A549 (cell line): ENCODE data around the gene CEP126. TPM values are rescaled to one million over a fixed set of nuclear protein-coding genes. Genes with fewer than 3 reads are reported as not detected.

Experiments
- ATAC-seq, 2 experiments: fragments of 200-7000 bp in 1 of 2; fragments of >200 bp in 1 of 2; cut with Nextera tagmentation in 1 of 2; cut with Tn5 transposase in 1 of 2; 3 replicates each; pipeline versions ENCODE4 v1.8.0 to v1.9.1; 2018 to 2020; ENCODE audit warnings: mild to moderate bottlenecking in 1 of 2, moderate library complexity in 1 of 2
- CTCF ChIA-PET: fragments of 300-600 bp; sonication (Branson Sonifier 250); formaldehyde crosslinking; extraction: SDS; loops from one replicate; lab custom pipeline; 2021; ENCODE audit warnings: antibody characterized with exemption, inconsistent platforms; lab: Yijun Ruan, JAX
- POLR2A ChIA-PET: fragments of 350-600 bp; formaldehyde crosslinking; extraction: SDS; loops from one replicate; lab custom pipeline; 2021; ENCODE audit warnings: antibody characterized with exemption, inconsistent platforms; lab: Yijun Ruan, JAX
- DNase-seq, 2 experiments: peaks; one replicate each; pipeline versions ENCODE4 v3.0.0 to v3.0.0-alpha.2; 2011 to 2016; ENCODE audit warnings: low read depth in 1 of 2, low spot score in 1 of 2
- FAIRE-seq: peaks from 2 replicates; lab custom pipeline; 2011; peaks lifted over from hg19 to GRCh38; lab: Jason Lieb, UNC
- H3K27ac ChIP-seq, 2 experiments: fragments of >200 bp; sonication (Bioruptor Twin); formaldehyde crosslinking; 3 replicates each; pipeline ENCODE4 v1.5.1; 2016 to 2017
- H3K4me1 ChIP-seq: fragments of >200 bp; sonication (Bioruptor Twin); formaldehyde crosslinking; 3 replicates; pipeline ENCODE4 v1.6.1; 2016
- H3K4me2 ChIP-seq: fragments of >200 bp; sonication (Bioruptor Twin); formaldehyde crosslinking; 3 replicates; pipeline ENCODE4 v1.6.1; 2016
- H3K4me3 ChIP-seq: fragments of >200 bp; sonication (Bioruptor Twin); formaldehyde crosslinking; 3 replicates; pipeline ENCODE4 v1.5.1; 2016
- H3K9me3 ChIP-seq: fragments of >200 bp; sonication (Bioruptor Twin); formaldehyde crosslinking; 3 replicates; pipeline ENCODE4 v1.6.1; 2016
- CBX8 ChIP-seq: fragments of 200-600 bp; sonication (generic); IDR thresholded peaks from 2 replicates; pipeline ENCODE4 v1.6.1; 2016
- CEBPB ChIP-seq, 2 experiments: fragments of >200 bp in 1 of 2; sonication (Bioruptor Twin) in 1 of 2; formaldehyde crosslinking in 1 of 2; IDR thresholded peaks; 2 replicates each; pipeline ENCODE4 v1.6.1; 2012 to 2016
- CHD2 ChIP-seq: fragments of 150-350 bp; IDR thresholded peaks from 2 replicates; pipeline ENCODE4 v1.6.1; 2014; ENCODE audit warnings: low read length; ENCODE audit not compliant: partially characterized antibody
- EHMT2 ChIP-seq: fragments of 200-600 bp; sonication (generic); IDR thresholded peaks from 2 replicates; pipeline ENCODE4 v1.6.1; 2016; ENCODE audit warnings: antibody characterized with exemption, low read depth, mild to moderate bottlenecking, moderate library complexity
- EP300 ChIP-seq, 2 experiments: fragments of >200 bp; sonication (Bioruptor Twin); formaldehyde crosslinking; IDR thresholded peaks; 2 replicates in 1 of 2; 3 replicates in 1 of 2; pipeline ENCODE4 v1.6.1; 2016 to 2017
- FOSB ChIP-seq: fragments of 250-450 bp; sonication (Bioruptor Pico); IDR thresholded peaks from 2 replicates; pipeline ENCODE4 v1.5.0; 2020; ENCODE audit warnings: mild to moderate bottlenecking, moderate library complexity
- FOSL2 ChIP-seq, 2 experiments: fragments of 450-650 bp in 1 of 2; fragments of >200 bp in 1 of 2; sonication (Bioruptor Twin) in 1 of 2; formaldehyde crosslinking; IDR thresholded peaks; 2 replicates each; pipeline versions ENCODE4 v1.5.0 to v1.6.1; 2016 to 2020; ENCODE audit warnings: mild to moderate bottlenecking in 1 of 2, moderate library complexity in 1 of 2
- HOXB13 ChIP-seq: fragments of 250-450 bp; sonication (Bioruptor Pico); IDR thresholded peaks from 2 replicates; pipeline ENCODE4 v1.5.0; 2020; ENCODE audit warnings: low read depth, mild to moderate bottlenecking, moderate library complexity
- MAFK ChIP-seq: fragments of 450-650 bp; IDR thresholded peaks from 2 replicates; pipeline ENCODE4 v1.6.1; 2014; ENCODE audit not compliant: partially characterized antibody
- MAZ ChIP-seq: fragments of 150-350 bp; IDR thresholded peaks from 2 replicates; pipeline ENCODE4 v1.6.1; 2014; ENCODE audit warnings: antibody characterized with exemption, low read depth, low read length, borderline replicate concordance
- PHF8 ChIP-seq: fragments of 200-600 bp; sonication (generic); IDR thresholded peaks from 2 replicates; pipeline ENCODE4 v1.6.1; 2016; ENCODE audit warnings: low read depth, mild to moderate bottlenecking, antibody characterized with exemption, moderate library complexity, borderline replicate concordance
- POLR2AphosphoS2 ChIP-seq: conservative IDR thresholded peaks from 2 replicates; pipeline ENCODE4 v1.6.1; 2012; ENCODE audit warnings: low read length, improper control_type of control experiment, inconsistent platforms
- RNF2 ChIP-seq: fragments of 200-600 bp; sonication (generic); IDR thresholded peaks from 2 replicates; pipeline ENCODE4 v1.6.1; 2016; ENCODE audit warnings: low read depth, mild to moderate bottlenecking, antibody characterized with exemption, moderate library complexity, borderline replicate concordance
- SMC3 ChIP-seq: fragments of >200 bp; sonication (Bioruptor Twin); formaldehyde crosslinking; IDR thresholded peaks from 3 replicates; pipeline ENCODE4 v1.6.1; 2018; ENCODE audit warnings: inconsistent platforms
- ZC3H11A ChIP-seq: fragments of 450-650 bp; IDR thresholded peaks from 2 replicates; pipeline ENCODE4 v1.6.1; 2014; ENCODE audit warnings: antibody characterized with exemption, mild to moderate bottlenecking
- ZSCAN20 ChIP-seq: fragments of 250-450 bp; sonication (Bioruptor Pico); IDR thresholded peaks from 2 replicates; pipeline ENCODE4 v1.8.0; 2022; ENCODE audit warnings: mild to moderate bottlenecking, moderate library complexity
- WGBS: methylation state at CpG from one replicate; pipeline ENCODE4 v1.1.6; 2017; ENCODE audit errors: missing lambda C conversion rate; 5-methylcytosine and 5-hydroxymethylcytosine counted together
- polyA plus RNA-seq, 4 experiments: library from polyadenylated mRNA; depleted of rRNA in 3 of 4; stranded (reverse); fragments of >200 nt; fragmentation: RNase III in 1 of 4; extraction: RNeasy Plus Mini Kit Qiagen cat#74134 plus additional on column Dnase treatment in 1 of 4; gene quantifications; 2 replicates in 3 of 4; 3 replicates in 1 of 4; pipeline ENCODE4 v1.2.3, GENCODE V29; 2011 to 2017
- TF ChIP-seq, protein P1 (sequence below): IDR thresholded peaks from 2 replicates; pipeline ENCODE4 v1.6.1; 2012
- TF ChIP-seq, protein P2 (sequence below): fragments of 450-650 bp; IDR thresholded peaks from 2 replicates; pipeline ENCODE4 v1.6.1; 2014; ENCODE audit warnings: antibody characterized with exemption
- TF ChIP-seq, protein P3 (sequence below): fragments of 150-350 bp; IDR thresholded peaks from 2 replicates; pipeline ENCODE4 v1.6.1; 2014; ENCODE audit warnings: low read depth, mild to moderate bottlenecking, low read length
- TF ChIP-seq, protein P4 (sequence below): fragments of >200 bp; sonication (Bioruptor Twin); formaldehyde crosslinking; IDR thresholded peaks from 3 replicates; pipeline ENCODE4 v1.5.1; 2016
- TF ChIP-seq, protein P5 (sequence below): IDR thresholded peaks from 2 replicates; pipeline ENCODE4 v1.6.1; 2012
- TF ChIP-seq, protein P6 (sequence below): fragments of 250-450 bp; sonication (Bioruptor Pico); IDR thresholded peaks from 2 replicates; pipeline ENCODE4 v1.5.0; 2020; ENCODE audit warnings: low read depth, mild to moderate bottlenecking, moderate library complexity
- TF ChIP-seq, protein P7 (sequence below): fragments of >200 bp; sonication (Bioruptor Twin); formaldehyde crosslinking; IDR thresholded peaks from 3 replicates; pipeline ENCODE4 v1.6.1; 2016
- TF ChIP-seq, protein P8 (sequence below): fragments of >200 bp; sonication (Bioruptor Twin); formaldehyde crosslinking; IDR thresholded peaks from 2 replicates; pipeline ENCODE4 v1.6.1; 2016

The CEP126 gene
- polyA plus RNA-seq, 2 of the 4 experiments (the other 2 are of a cell fraction): 2.6 to 8.7 TPM

DNA sequence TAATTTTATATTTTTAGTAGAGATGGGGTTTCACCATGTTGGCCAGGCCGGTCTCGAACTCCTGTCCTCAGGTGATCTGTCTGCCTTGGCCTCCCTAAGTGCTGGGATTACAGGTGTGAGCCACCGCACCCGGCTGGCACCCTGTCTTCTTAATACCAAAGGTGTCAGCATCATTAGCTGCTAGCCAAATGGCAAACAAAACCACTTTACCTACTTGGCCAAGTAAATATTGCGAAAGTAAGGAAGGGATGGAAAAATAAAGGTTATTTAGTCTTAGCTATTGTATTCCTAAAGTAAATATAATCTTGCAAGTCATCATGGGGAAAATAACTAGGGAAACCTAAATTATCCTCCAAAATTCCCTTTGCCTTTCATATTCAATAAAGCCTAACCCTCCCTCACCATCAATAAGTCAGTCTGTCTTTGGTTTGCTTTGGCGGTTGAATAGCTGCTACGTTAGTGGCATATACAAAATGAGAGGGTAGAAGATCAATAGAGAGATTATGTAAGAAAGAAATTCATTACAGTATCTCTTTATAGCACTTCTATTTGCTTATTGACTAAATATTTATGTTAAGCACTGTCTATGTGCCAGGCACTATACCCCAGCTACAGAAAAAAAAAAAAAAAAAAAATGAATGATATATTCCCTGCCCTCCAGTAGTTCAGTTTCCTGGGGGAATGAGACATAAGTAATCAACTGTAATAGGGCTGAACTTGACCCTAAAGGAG, 92.2 kb downstream of the CEP126 start:
- POLR2A ChIA-PET: interaction anchor here (1.3 to 2.2 kb wide), 2 partner anchors 92 to 146 kb away, joined by 8 to 11 read pairs; partner anchors contain the start of gene CEP126
- peak overlapping the region; percentile 84 to 85 for H3K27ac ChIP-seq
- FAIRE-seq (no peak), DNase-seq (peak in 1 of 2 experiments; percentile 68)
- TF ChIP-seq, protein P1, sequence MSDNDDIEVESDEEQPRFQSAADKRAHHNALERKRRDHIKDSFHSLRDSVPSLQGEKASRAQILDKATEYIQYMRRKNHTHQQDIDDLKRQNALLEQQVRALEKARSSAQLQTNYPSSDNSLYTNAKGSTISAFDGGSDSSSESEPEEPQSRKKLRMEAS: 0 out of 2 replicates have a peak, but pooled peaks have one; percentile 14
- no peak for TF ChIP-seq CHD2
- TF ChIP-seq EP300 (IDR thresholded peaks at IDR 0.05): no peak
- TF ChIP-seq CEBPB (IDR thresholded peaks at IDR 0.05): peak; percentile 30 to 90; a peak in 3 of 4 replicates
- TF ChIP-seq MAFK: peak; percentile 45
- no peak for TF ChIP-seq FOSB (CRISPR knock-in tag)
- 0 out of 3 replicates have a peak, but pooled peaks have one; percentile 5 for TF ChIP-seq SMC3
- no peak for TF ChIP-seq HOXB13 (CRISPR knock-in tag)
- TF ChIP-seq FOSL2 (IDR thresholded peaks at IDR 0.05): no peak
- peak; percentile 22; the same call in 1 of the 2 replicates for TF ChIP-seq FOSL2 (CRISPR knock-in tag; IDR thresholded peaks at IDR 0.05)
- TF ChIP-seq, all 56 proteins: peak for 5
- ATAC-seq: peak in 1 of 2 experiments; percentile 68; a peak in 4 of 6 replicates
- H3K4me1 ChIP-seq: peaks cover 44% of the 10 kb centered on the region
- CTCF ChIA-PET: interaction anchor here (0.6 to 6.4 kb wide), 21 partner anchors 9 to 606 kb away, joined by 3 to 112 read pairs (median 5); partner anchors contain the start of genes ANGPTL5, CEP126 and CFAP300
- no peak overlapping the region for H3K4me3 ChIP-seq
- no peaks in the 10 kb centered on the region for H3K9me3 ChIP-seq
- peak overlapping the region; percentile 64 for H3K4me2 ChIP-seq
- WGBS: 23% methylated on average over 7 of the region's 7 CpGs

DNA sequence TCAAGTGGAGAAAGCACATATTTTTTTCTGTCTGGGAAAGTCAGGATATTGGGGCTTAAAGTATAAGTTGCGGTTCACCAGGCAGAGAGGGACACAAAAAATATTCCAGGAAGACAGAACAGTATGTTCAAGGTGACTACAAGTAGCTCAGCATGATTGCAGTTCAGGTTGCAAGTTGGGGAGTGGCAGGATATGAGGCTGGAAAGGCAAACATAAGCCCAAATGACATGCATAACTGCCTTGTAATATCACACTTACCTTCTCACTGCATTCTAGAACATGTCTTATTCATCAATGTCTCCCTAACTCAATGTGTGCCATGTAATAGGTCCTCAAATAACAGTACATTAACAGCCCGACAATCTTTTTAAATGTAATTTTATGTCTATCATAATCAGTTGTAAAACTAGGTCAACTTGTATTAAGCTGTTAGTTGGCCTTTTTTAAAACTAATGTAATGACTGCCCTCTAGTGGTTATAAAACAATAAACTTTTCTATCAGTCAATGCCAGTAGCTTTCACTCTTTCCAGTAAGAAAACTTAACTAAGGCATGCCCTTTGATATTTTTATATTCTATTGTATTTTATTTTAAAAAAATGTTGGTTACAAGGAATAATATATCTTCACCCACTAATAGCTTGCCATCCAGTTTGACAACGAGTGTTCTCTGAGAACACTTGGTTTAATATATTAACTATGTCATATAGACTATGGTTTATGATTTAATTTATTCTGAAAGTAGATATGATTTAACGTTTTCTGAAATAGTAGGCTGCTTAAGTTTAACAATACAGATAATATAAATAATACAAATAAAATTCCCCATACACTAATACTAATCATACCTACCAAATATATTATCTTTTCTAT, 93.0 kb downstream of the CEP126 start:
- CTCF ChIA-PET: interaction anchor here (0.6 to 6.4 kb wide), 28 partner anchors 8 to 605 kb away, joined by 3 to 112 read pairs (median 4); partner anchors contain the start of genes ANGPTL5, CEP126 and CFAP300
- peak; percentile 94 for FAIRE-seq
- peak; percentile 25 to 95 for DNase-seq
- Histone ChIP-seq H3K4me2 (peak overlapping the region; percentile 64), H3K27ac (peak overlapping the region; percentile 84 to 85), H3K4me3 (no peak overlapping the region), H3K9me3 (no peaks in the 10 kb centered on the region), H3K4me1 (peaks cover 44% of the 10 kb centered on the region)
- WGBS: 2% methylated on average over 4 of the region's 4 CpGs
- ATAC-seq: peak; percentile 88 to 96
- POLR2A ChIA-PET: interaction anchor here (0.7 to 2.2 kb wide), 5 partner anchors 40 to 147 kb away, joined by 3 to 11 read pairs (median 8); partner anchors contain the start of genes ANGPTL5, CEP126, CFAP300 and YAP1
- TF ChIP-seq CBX8: no peak
- no peak for TF ChIP-seq FOSL2 (IDR thresholded peaks at IDR 0.05)
- TF ChIP-seq FOSL2 (CRISPR knock-in tag; IDR thresholded peaks at IDR 0.05): peak; percentile 51; the same call in 1 of the 2 replicates
- TF ChIP-seq, protein P2, sequence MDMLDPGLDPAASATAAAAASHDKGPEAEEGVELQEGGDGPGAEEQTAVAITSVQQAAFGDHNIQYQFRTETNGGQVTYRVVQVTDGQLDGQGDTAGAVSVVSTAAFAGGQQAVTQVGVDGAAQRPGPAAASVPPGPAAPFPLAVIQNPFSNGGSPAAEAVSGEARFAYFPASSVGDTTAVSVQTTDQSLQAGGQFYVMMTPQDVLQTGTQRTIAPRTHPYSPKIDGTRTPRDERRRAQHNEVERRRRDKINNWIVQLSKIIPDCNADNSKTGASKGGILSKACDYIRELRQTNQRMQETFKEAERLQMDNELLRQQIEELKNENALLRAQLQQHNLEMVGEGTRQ: no peak
- TF ChIP-seq EHMT2: no peak
- TF ChIP-seq ZSCAN20 (CRISPR knock-in tag): no peak
- TF ChIP-seq MAZ: no peak
- TF ChIP-seq, protein P3, sequence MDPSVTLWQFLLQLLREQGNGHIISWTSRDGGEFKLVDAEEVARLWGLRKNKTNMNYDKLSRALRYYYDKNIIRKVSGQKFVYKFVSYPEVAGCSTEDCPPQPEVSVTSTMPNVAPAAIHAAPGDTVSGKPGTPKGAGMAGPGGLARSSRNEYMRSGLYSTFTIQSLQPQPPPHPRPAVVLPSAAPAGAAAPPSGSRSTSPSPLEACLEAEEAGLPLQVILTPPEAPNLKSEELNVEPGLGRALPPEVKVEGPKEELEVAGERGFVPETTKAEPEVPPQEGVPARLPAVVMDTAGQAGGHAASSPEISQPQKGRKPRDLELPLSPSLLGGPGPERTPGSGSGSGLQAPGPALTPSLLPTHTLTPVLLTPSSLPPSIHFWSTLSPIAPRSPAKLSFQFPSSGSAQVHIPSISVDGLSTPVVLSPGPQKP: no peak
- TF ChIP-seq, protein P4, sequence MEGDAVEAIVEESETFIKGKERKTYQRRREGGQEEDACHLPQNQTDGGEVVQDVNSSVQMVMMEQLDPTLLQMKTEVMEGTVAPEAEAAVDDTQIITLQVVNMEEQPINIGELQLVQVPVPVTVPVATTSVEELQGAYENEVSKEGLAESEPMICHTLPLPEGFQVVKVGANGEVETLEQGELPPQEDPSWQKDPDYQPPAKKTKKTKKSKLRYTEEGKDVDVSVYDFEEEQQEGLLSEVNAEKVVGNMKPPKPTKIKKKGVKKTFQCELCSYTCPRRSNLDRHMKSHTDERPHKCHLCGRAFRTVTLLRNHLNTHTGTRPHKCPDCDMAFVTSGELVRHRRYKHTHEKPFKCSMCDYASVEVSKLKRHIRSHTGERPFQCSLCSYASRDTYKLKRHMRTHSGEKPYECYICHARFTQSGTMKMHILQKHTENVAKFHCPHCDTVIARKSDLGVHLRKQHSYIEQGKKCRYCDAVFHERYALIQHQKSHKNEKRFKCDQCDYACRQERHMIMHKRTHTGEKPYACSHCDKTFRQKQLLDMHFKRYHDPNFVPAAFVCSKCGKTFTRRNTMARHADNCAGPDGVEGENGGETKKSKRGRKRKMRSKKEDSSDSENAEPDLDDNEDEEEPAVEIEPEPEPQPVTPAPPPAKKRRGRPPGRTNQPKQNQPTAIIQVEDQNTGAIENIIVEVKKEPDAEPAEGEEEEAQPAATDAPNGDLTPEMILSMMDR: peak; percentile 66
- TF ChIP-seq RNF2: no peak
- TF ChIP-seq, protein P5, sequence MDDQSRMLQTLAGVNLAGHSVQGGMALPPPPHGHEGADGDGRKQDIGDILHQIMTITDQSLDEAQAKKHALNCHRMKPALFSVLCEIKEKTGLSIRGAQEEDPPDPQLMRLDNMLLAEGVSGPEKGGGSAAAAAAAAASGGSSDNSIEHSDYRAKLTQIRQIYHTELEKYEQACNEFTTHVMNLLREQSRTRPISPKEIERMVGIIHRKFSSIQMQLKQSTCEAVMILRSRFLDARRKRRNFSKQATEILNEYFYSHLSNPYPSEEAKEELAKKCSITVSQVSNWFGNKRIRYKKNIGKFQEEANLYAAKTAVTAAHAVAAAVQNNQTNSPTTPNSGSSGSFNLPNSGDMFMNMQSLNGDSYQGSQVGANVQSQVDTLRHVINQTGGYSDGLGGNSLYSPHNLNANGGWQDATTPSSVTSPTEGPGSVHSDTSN: no peak
- TF ChIP-seq, protein P6, sequence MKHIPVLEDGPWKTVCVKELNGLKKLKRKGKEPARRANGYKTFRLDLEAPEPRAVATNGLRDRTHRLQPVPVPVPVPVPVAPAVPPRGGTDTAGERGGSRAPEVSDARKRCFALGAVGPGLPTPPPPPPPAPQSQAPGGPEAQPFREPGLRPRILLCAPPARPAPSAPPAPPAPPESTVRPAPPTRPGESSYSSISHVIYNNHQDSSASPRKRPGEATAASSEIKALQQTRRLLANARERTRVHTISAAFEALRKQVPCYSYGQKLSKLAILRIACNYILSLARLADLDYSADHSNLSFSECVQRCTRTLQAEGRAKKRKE: no peak
- TF ChIP-seq, protein P7, sequence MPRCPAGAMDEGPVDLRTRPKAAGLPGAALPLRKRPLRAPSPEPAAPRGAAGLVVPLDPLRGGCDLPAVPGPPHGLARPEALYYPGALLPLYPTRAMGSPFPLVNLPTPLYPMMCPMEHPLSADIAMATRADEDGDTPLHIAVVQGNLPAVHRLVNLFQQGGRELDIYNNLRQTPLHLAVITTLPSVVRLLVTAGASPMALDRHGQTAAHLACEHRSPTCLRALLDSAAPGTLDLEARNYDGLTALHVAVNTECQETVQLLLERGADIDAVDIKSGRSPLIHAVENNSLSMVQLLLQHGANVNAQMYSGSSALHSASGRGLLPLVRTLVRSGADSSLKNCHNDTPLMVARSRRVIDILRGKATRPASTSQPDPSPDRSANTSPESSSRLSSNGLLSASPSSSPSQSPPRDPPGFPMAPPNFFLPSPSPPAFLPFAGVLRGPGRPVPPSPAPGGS: no peak
- TF ChIP-seq, protein P8, sequence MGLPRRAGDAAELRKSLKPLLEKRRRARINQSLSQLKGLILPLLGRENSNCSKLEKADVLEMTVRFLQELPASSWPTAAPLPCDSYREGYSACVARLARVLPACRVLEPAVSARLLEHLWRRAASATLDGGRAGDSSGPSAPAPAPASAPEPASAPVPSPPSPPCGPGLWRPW: no peak
- no peak for TF ChIP-seq PHF8
- TF ChIP-seq POLR2AphosphoS2: no peak
- no peak for TF ChIP-seq ZC3H11A
